ENCODE data around the gene EPB41L5. TPM values are rescaled to one million over a fixed set of nuclear protein-coding genes. Genes with fewer than 3 reads are reported as not detected.
A peak's percentile ranks its signal among the peaks of the same experiment; 100 is the strongest.

The EPB41L5 gene
- total and polyA plus RNA-seq, 2 donors (not counting 3 experiments of a cell fraction or from before 2014, with no cell fraction given) = 8.4 to 13.6 TPM

GRCh38 chr2:120128216-120128615 lies 115.3 kb downstream of the EPB41L5 start:
- dilution Hi-C loops (cut with MboI; ENCODE audit: extremely low pct_ligation_motif_present, low sequenced_read_pairs) = no loop called here
- no TSS peak for BruUV-seq (replicated peaks)
- no peaks in the 10 kb centered on the region for H4K20me1 ChIP-seq (replicated peaks; ENCODE audit: control insufficient read depth, extremely low read depth, insufficient read depth, low read length)
- intact Hi-C loops (cut with micrococcal nuclease) = no loop called here
- H3K9me1 ChIP-seq (replicated peaks; ENCODE audit: control insufficient read depth, extremely low read depth, insufficient read depth, low read length) = no peaks in the 10 kb centered on the region
- TF ChIP-seq EZH2 (IDR thresholded peaks at IDR 0.05; ENCODE audit: borderline replicate concordance, low read depth, low read length, severe bottlenecking) (no peak), GATA2 (IDR thresholded peaks at IDR 0.05; ENCODE audit: insufficient read depth, insufficient read length, low read depth, low read length) (no peak), MYC (IDR thresholded peaks at IDR 0.05; ENCODE audit: low read depth, low read length) (no peak), POLR2A (IDR thresholded peaks at IDR 0.05; ENCODE audit: low read depth, low read length) (no peak), FOS (IDR thresholded peaks at IDR 0.05; ENCODE audit: borderline replicate concordance, insufficient read depth, low read length) (no peak), MAX (IDR thresholded peaks at IDR 0.05; ENCODE audit: insufficient read depth, insufficient read length) (no peak), JUN (IDR thresholded peaks at IDR 0.05; ENCODE audit: borderline replicate concordance, insufficient read depth, insufficient read length, low read depth) (no peak), CTCF (IDR thresholded peaks at IDR 0.05; ENCODE audit: extremely low read depth in 1 of 2, insufficient read depth in 1 of 2, low read depth in 1 of 2, low read length in 2 of 2) (no peak), POLR2AphosphoS5 (IDR thresholded peaks at IDR 0.05; ENCODE audit: insufficient read depth, low read depth, low read length) (no peak)
- ChIA-PET POLR2A (no interaction called here), CTCF (interaction anchor here (7.9 kb wide), 1 partner anchor 47 kb away, joined by 93 read pairs; no protein-coding TSS in a partner anchor)
- no peak overlapping the region for H3K4me2 ChIP-seq (ENCODE audit: insufficient read depth, low read length)
- FAIRE-seq = peak; percentile 18
- H3K27ac ChIP-seq (ENCODE audit: insufficient read depth, low read depth, low read length) = no peak overlapping the region
- H3K9ac ChIP-seq (replicated peaks; ENCODE audit: extremely low read depth, insufficient read depth, low read length) = no peak overlapping the region
- H3K4me1 ChIP-seq (ENCODE audit: control insufficient read depth, extremely low read depth, insufficient read depth, low read length) = peaks cover 22% of the 10 kb centered on the region
- peak; percentile 14 for DNase-seq (ENCODE audit: low read depth, low spot score)
- no peaks in the 10 kb centered on the region for H3K9me3 ChIP-seq (replicated peaks; ENCODE audit: control insufficient read depth, insufficient read depth, low read length)
- no peaks in the 10 kb centered on the region for H3K79me2 ChIP-seq (ENCODE audit: control insufficient read depth, insufficient read depth, low read length)
- no peaks in the 10 kb centered on the region for H3K36me3 ChIP-seq (ENCODE audit: control insufficient read depth in 2 of 2, extremely low read depth in 1 of 2, insufficient read depth in 2 of 2, low read length in 2 of 2)
- no peak overlapping the region for H2AFZ ChIP-seq (ENCODE audit: low read depth, low read length)
- no peak overlapping the region for H3K4me3 ChIP-seq (replicated peaks in 1 of 3; ENCODE audit: insufficient read depth in 1 of 3, low read depth in 1 of 3, low read length in 3 of 3)
- H3K27me3 ChIP-seq (ENCODE audit: control insufficient read depth in 2 of 2, insufficient read depth in 2 of 2, low read length in 2 of 2) = no peaks in the 10 kb centered on the region
